Mesendoderm (in vitro differentiated cells): ENCODE data around the gene TSPEAR.
A peak's percentile ranks its signal among the peaks of the same experiment; 100 is the strongest.

Experiments
- DNase-seq: peaks from one replicate; pipeline ENCODE4 v3.0.0; 2013
- H2AK5ac ChIP-seq: 2 replicates; pipeline ENCODE4 v1.6.1; 2013; ENCODE audit warnings: low read length, inconsistent platforms
- H2BK120ac ChIP-seq: 2 replicates; pipeline ENCODE4 v1.6.1; 2013; ENCODE audit warnings: low read depth, mild to moderate bottlenecking, low read length, moderate library complexity, mixed read lengths
- H2BK15ac ChIP-seq: replicated peaks from 2 replicates; pipeline ENCODE4 v1.6.1; 2013; ENCODE audit warnings: low read depth, mild to moderate bottlenecking, moderate library complexity
- H2BK5ac ChIP-seq: 2 replicates; pipeline ENCODE4 v1.6.1; 2013; ENCODE audit warnings: low read length, inconsistent platforms
- H3K18ac ChIP-seq: 2 replicates; pipeline ENCODE4 v1.6.1; 2013; ENCODE audit warnings: mild to moderate bottlenecking, low read length, mixed read lengths
- H3K23ac ChIP-seq: one replicate; pipeline ENCODE4 v1.6.1; 2013; ENCODE audit warnings: low read length
- H3K27ac ChIP-seq: 2 replicates; pipeline ENCODE4 v1.5.1; 2013; ENCODE audit warnings: low read depth, mild to moderate bottlenecking, inconsistent platforms, low read length, moderate library complexity
- H3K27me3 ChIP-seq: 2 replicates; pipeline ENCODE4 v1.6.1; 2013; ENCODE audit warnings: low read length, control low read depth, mild to moderate bottlenecking, inconsistent platforms; ENCODE audit not compliant: insufficient read depth, poor library complexity
- H3K36me3 ChIP-seq: 2 replicates; pipeline ENCODE4 v1.6.1; 2013; ENCODE audit warnings: low read length, inconsistent platforms; ENCODE audit not compliant: control insufficient read depth, insufficient read depth
- H3K4ac ChIP-seq: one replicate; pipeline ENCODE4 v1.6.1; 2013; ENCODE audit warnings: low read depth, mild to moderate bottlenecking, low read length, moderate library complexity
- H3K4me1 ChIP-seq: 2 replicates; pipeline ENCODE4 v1.6.1; 2013; ENCODE audit warnings: low read depth, low read length, inconsistent platforms; ENCODE audit not compliant: control insufficient read depth
- H3K4me2 ChIP-seq: 2 replicates; pipeline ENCODE4 v1.6.1; 2013; ENCODE audit warnings: low read length
- H3K4me3 ChIP-seq: 2 replicates; pipeline ENCODE4 v1.5.1; 2013; ENCODE audit warnings: mild to moderate bottlenecking, low read length
- H3K56ac ChIP-seq: one replicate; pipeline ENCODE4 v1.6.1; 2013; ENCODE audit warnings: low read length
- H3K79me1 ChIP-seq: 2 replicates; pipeline ENCODE4 v1.6.1; 2013; ENCODE audit warnings: low read length, inconsistent platforms
- H3K79me2 ChIP-seq: 2 replicates; pipeline ENCODE4 v1.6.1; 2013; ENCODE audit warnings: mild to moderate bottlenecking, low read length; ENCODE audit not compliant: control insufficient read depth, insufficient read depth
- H3K9ac ChIP-seq: 2 replicates; pipeline ENCODE4 v1.6.1; 2013; ENCODE audit warnings: low read length, inconsistent platforms
- H4K5ac ChIP-seq: one replicate; pipeline ENCODE4 v1.6.1; 2013; ENCODE audit warnings: low read length
- H4K8ac ChIP-seq: one replicate; pipeline ENCODE4 v1.6.1; 2013; ENCODE audit warnings: low read depth, mild to moderate bottlenecking, control low read depth, low read length, moderate library complexity
- WGBS: extraction: QIAGEN DNeasy Blood & Tissue Kit; methylation state at CpG from one replicate; pipeline ENCODE4 v1.1.7; 2013; ENCODE audit warnings: low lambda C conversion rate, missing lambda C conversion rate; ENCODE audit not compliant: insufficient coverage; ENCODE audit errors: extremely low coverage; 5-methylcytosine and 5-hydroxymethylcytosine counted together

TSPEAR gene

GRCh38 chr21:44710294-44710665 is 1.1 kb downstream of the TSPEAR start:
- peaks cover 25% of the 10 kb centered on the region for H3K4me1 ChIP-seq
- no peak overlapping the region for H4K5ac ChIP-seq
- no peaks in the 10 kb centered on the region for H3K79me2 ChIP-seq
- H3K4me2 ChIP-seq, result peak overlapping the region; percentile 66
- H3K27ac ChIP-seq, result no peak overlapping the region
- H3K27me3 ChIP-seq, result no peaks in the 10 kb centered on the region
- no peak overlapping the region for H2AK5ac ChIP-seq
- H2BK120ac ChIP-seq, result no peak overlapping the region
- H3K4ac ChIP-seq, result no peak overlapping the region
- H3K9ac ChIP-seq, result peak overlapping the region; percentile 73
- no peak for DNase-seq
- H3K79me1 ChIP-seq, result peaks cover 3% of the 10 kb centered on the region
- H3K56ac ChIP-seq, result peak overlapping the region; percentile 44
- H2BK5ac ChIP-seq, result no peak overlapping the region
- WGBS, result no CpG with 5 or more reads among the region's 17 CpGs
- peak overlapping the region; percentile 2 for H3K18ac ChIP-seq
- H3K23ac ChIP-seq, result no peak overlapping the region
- no peaks in the 10 kb centered on the region for H3K36me3 ChIP-seq
- no peak overlapping the region for H3K4me3 ChIP-seq
- no peak overlapping the region for H2BK15ac ChIP-seq
- H4K8ac ChIP-seq, result no peak overlapping the region

- WGBS, result no CpG with 5 or more reads among the region's 45 CpGs
- Histone ChIP-seq H3K79me2 (no peaks in the 10 kb centered on the region), H3K79me1 (peaks cover 3% of the 10 kb centered on the region), H3K4me3 (no peak overlapping the region), H2AK5ac (no peak overlapping the region), H3K36me3 (no peaks in the 10 kb centered on the region), H3K27me3 (no peaks in the 10 kb centered on the region), H3K27ac (no peak overlapping the region), H2BK120ac (peak overlapping the region; percentile 5), H3K9ac (peak overlapping the region; percentile 73), H3K4me1 (peaks cover 21% of the 10 kb centered on the region), H3K4me2 (peak overlapping the region; percentile 57), H3K56ac (peak overlapping the region; percentile 86), H2BK15ac (no peak overlapping the region), H3K4ac (no peak overlapping the region), H4K5ac (no peak overlapping the region), H3K18ac (peak overlapping the region; percentile 31), H3K23ac (no peak overlapping the region), H4K8ac (no peak overlapping the region), H2BK5ac (peak overlapping the region; percentile 4)
- no peak for DNase-seq
Observed at GRCh38 chr21:44709426-44710293, 1.7 kb downstream of the TSPEAR start.

GRCh38 chr21:44708866-44709425 is 2.4 kb downstream of the TSPEAR start:
- H3K4me2 ChIP-seq, result peak overlapping the region; percentile 57
- H2BK5ac ChIP-seq, result peak overlapping the region; percentile 68
- peak overlapping the region; percentile 90 for H3K23ac ChIP-seq
- peak overlapping the region; percentile 31 for H3K18ac ChIP-seq
- DNase-seq, result no peak
- no peaks in the 10 kb centered on the region for H3K36me3 ChIP-seq
- no peaks in the 10 kb centered on the region for H3K27me3 ChIP-seq
- peaks cover 3% of the 10 kb centered on the region for H3K79me1 ChIP-seq
- peak overlapping the region; percentile 86 for H3K56ac ChIP-seq
- no peak overlapping the region for H2BK15ac ChIP-seq
- WGBS, result no CpG with 5 or more reads among the region's 25 CpGs
- peaks cover under 1% of the 10 kb centered on the region for H3K79me2 ChIP-seq
- H3K4ac ChIP-seq, result peak overlapping the region; percentile 64
- no peak overlapping the region for H3K27ac ChIP-seq
- H2AK5ac ChIP-seq, result peak overlapping the region; percentile 54
- H4K8ac ChIP-seq, result no peak overlapping the region
- H2BK120ac ChIP-seq, result peak overlapping the region; percentile 32
- peaks cover 21% of the 10 kb centered on the region for H3K4me1 ChIP-seq
- peak overlapping the region; percentile 73 for H3K9ac ChIP-seq
- H4K5ac ChIP-seq, result no peak overlapping the region
- H3K4me3 ChIP-seq, result no peak overlapping the region

GRCh38 chr21:44708213-44708865 is 3.0 kb downstream of the TSPEAR start:
- peaks cover 4% of the 10 kb centered on the region for H3K79me2 ChIP-seq
- H3K27me3 ChIP-seq, result no peaks in the 10 kb centered on the region
- H3K4me1 ChIP-seq, result peaks cover 24% of the 10 kb centered on the region
- H4K8ac ChIP-seq, result no peak overlapping the region
- peak overlapping the region; percentile 51 for H3K4me2 ChIP-seq
- H3K23ac ChIP-seq, result peak overlapping the region; percentile 90
- no peak overlapping the region for H4K5ac ChIP-seq
- DNase-seq, result peak; percentile 59
- no peak overlapping the region for H3K4me3 ChIP-seq
- peak overlapping the region; percentile 92 for H2BK5ac ChIP-seq
- peak overlapping the region; percentile 16 for H2BK120ac ChIP-seq
- H2AK5ac ChIP-seq, result peak overlapping the region; percentile 54
- WGBS, result no CpG with 5 or more reads among the region's 13 CpGs
- peak overlapping the region; percentile 59 for H3K27ac ChIP-seq
- peak overlapping the region; percentile 64 for H3K4ac ChIP-seq
- peak overlapping the region; percentile 86 for H3K56ac ChIP-seq
- H3K18ac ChIP-seq, result peak overlapping the region; percentile 46
- no peaks in the 10 kb centered on the region for H3K36me3 ChIP-seq
- H3K9ac ChIP-seq, result peak overlapping the region; percentile 73
- H2BK15ac ChIP-seq, result no peak overlapping the region
- H3K79me1 ChIP-seq, result peaks cover 3% of the 10 kb centered on the region

- Histone ChIP-seq H4K5ac (no peak overlapping the region), H2AK5ac (no peak overlapping the region), H3K9ac (peak overlapping the region; percentile 87), H3K4me3 (no peak overlapping the region), H3K18ac (peak overlapping the region; percentile 13), H3K36me3 (no peaks in the 10 kb centered on the region), H2BK15ac (no peak overlapping the region), H2BK120ac (no peak overlapping the region), H3K23ac (peak overlapping the region; percentile 100), H3K4me1 (peaks cover 27% of the 10 kb centered on the region), H3K79me2 (peaks cover 10% of the 10 kb centered on the region), H3K79me1 (peaks cover 8% of the 10 kb centered on the region), H3K27ac (peak overlapping the region; percentile 20), H3K56ac (peak overlapping the region; percentile 99), H3K4ac (peak overlapping the region; percentile 64), H3K27me3 (no peaks in the 10 kb centered on the region), H4K8ac (no peak overlapping the region), H2BK5ac (peak overlapping the region; percentile 99), H3K4me2 (peak overlapping the region; percentile 82)
- no peak for DNase-seq
- WGBS, result no CpG with 5 or more reads among the region's 46 CpGs
Observed at GRCh38 chr21:44706706-44707581, 4.4 kb downstream of the TSPEAR start.
